SU-DHL-6 (cell line): ENCODE data around the gene MGMT.

Experiments
- EZH2phosphoT487 ChIP-seq: fragments of 200-600 bp; sonication (generic), shearing (Covaris generic); conservative IDR thresholded peaks from 2 replicates; pipeline ENCODE4 v1.6.1; 2018; ENCODE audit warnings: mild to moderate bottlenecking, antibody characterized with exemption, low read length, moderate library complexity, mixed read lengths
- TF ChIP-seq, protein P1 (sequence below): fragments of 200-600 bp; sonication (generic); IDR thresholded peaks from one replicate; pipeline ENCODE4 v1.5.1; 2017; ENCODE audit warnings: antibody characterized with exemption, mild to moderate bottlenecking, low read length, moderate library complexity; ENCODE audit not compliant: insufficient read depth, poor library complexity, severe bottlenecking

DNA sequence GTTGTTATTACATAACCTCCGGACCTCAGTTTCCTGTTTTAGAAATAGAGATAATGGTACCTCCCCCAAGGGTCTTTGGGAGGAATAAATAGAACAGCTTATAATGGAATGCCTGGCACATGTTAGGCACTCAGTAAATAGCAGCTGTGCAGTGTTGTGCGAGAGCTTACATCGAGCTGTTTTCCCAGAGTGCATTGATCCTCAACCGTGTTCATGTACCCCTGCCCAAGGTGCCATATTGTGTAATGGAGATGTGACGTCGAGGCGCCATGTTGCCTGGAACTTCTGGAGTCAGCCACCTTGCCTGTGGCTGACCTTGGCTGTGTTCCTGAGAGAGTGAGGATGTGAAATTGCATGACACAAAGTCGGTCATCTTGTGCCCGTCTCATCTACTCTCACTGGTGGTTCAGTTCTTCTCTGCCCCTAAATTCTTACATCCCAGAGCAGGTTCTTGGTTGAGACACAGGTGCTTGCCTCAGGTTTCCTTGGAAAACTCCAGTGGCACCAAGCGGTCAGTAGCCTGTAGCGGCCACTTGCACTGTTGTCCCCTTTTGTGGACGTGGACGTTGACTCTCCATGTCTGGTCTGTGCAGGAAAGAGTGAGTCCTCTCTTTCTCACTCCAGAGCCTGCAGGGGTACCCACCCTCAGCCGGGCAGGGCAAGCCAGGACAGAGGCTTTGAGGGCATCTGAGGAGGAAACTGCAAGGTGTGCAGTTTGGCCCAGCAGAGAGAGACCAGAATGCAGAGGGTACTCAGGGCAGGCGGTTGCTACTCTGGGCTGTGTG, 230.6 kb downstream of the MGMT start:
- TF ChIP-seq, protein P1, sequence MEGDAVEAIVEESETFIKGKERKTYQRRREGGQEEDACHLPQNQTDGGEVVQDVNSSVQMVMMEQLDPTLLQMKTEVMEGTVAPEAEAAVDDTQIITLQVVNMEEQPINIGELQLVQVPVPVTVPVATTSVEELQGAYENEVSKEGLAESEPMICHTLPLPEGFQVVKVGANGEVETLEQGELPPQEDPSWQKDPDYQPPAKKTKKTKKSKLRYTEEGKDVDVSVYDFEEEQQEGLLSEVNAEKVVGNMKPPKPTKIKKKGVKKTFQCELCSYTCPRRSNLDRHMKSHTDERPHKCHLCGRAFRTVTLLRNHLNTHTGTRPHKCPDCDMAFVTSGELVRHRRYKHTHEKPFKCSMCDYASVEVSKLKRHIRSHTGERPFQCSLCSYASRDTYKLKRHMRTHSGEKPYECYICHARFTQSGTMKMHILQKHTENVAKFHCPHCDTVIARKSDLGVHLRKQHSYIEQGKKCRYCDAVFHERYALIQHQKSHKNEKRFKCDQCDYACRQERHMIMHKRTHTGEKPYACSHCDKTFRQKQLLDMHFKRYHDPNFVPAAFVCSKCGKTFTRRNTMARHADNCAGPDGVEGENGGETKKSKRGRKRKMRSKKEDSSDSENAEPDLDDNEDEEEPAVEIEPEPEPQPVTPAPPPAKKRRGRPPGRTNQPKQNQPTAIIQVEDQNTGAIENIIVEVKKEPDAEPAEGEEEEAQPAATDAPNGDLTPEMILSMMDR: no peak
- no peak for TF ChIP-seq EZH2phosphoT487
